ENCODE measurements around the gene AXIN1.
"Not testable (repeated sequence)": the region's sequence is repeated elsewhere in the genome, so short reads cannot be mapped to it uniquely, and the experiment has no call there.

The AXIN1 gene

GRCh38 chr16:331181-331814, 21.2 kb downstream of the AXIN1 start:
- DNase-seq: not testable (repeated sequence)

- DNase-seq: no peak
Measured at GRCh38 chr16:330741-331140, 21.8 kb downstream of the AXIN1 start.

GRCh38 chr16:325375-326145, 27.0 kb downstream of the AXIN1 start:
- DNase-seq: no peak

GRCh38 chr16:324451-325334, 27.8 kb downstream of the AXIN1 start:
- DNase-seq: peak; percentile 80

- no peak for DNase-seq
Measured at GRCh38 chr16:324201-324450, 28.4 kb downstream of the AXIN1 start.

- no peak for DNase-seq
Measured at GRCh38 chr16:322476-323143, 29.9 kb downstream of the AXIN1 start.

GRCh38 chr16:321532-321931, 31.0 kb downstream of the AXIN1 start:
- no peak for DNase-seq

- no peak for DNase-seq
Measured at GRCh38 chr16:320206-320605, 32.3 kb downstream of the AXIN1 start.

- no peak for DNase-seq
Measured at GRCh38 chr16:318628-319027, 33.9 kb downstream of the AXIN1 start.

GRCh38 chr16:317583-317982, 34.9 kb downstream of the AXIN1 start:
- DNase-seq: no peak

- no peak for DNase-seq
Measured at GRCh38 chr16:316741-317464, 35.6 kb downstream of the AXIN1 start.

- no peak for DNase-seq
Measured at GRCh38 chr16:314795-315299, 37.7 kb downstream of the AXIN1 start.

GRCh38 chr16:314351-314750, 38.2 kb downstream of the AXIN1 start:
- DNase-seq: no peak

GRCh38 chr16:311725-312124, 40.8 kb downstream of the AXIN1 start:
- DNase-seq: no peak

- peak; percentile 39 for DNase-seq
Measured at GRCh38 chr16:309476-309875, 43.0 kb downstream of the AXIN1 start.

- DNase-seq: no peak
Measured at GRCh38 chr16:307691-308312, 44.7 kb downstream of the AXIN1 start.

- no peak for DNase-seq
Measured at GRCh38 chr16:306911-307370, 45.6 kb downstream of the AXIN1 start.

GRCh38 chr16:305916-306626, 46.5 kb downstream of the AXIN1 start:
- no peak for DNase-seq

- peak; percentile 37 for DNase-seq
Measured at GRCh38 chr16:303760-304505, 48.6 kb downstream of the AXIN1 start.

- DNase-seq: no peak
Measured at GRCh38 chr16:301950-302349, 50.6 kb downstream of the AXIN1 start.

All from CD4-positive, alpha-beta T cell treated with Interleukin-17A for 4 hours (primary cell).